Panc1 (cell line): ENCODE data around the gene HELT.

Experiments
- CTCF ChIP-seq: fragments of 450-650 bp; IDR thresholded peaks from 2 replicates; pipeline ENCODE4 v1.5.1; 2017; ENCODE audit warnings: mild to moderate bottlenecking
- REST ChIP-seq, 2 experiments: IDR thresholded peaks; 2 replicates each; pipeline ENCODE4 v1.6.1; 2011 to 2012; ENCODE audit warnings: low read depth in 2 of 2, control low read depth in 1 of 2, low read length in 1 of 2, mild to moderate bottlenecking in 1 of 2, moderate library complexity in 1 of 2; ENCODE audit not compliant: insufficient read depth in 1 of 2

GRCh38 chr4:185004562-185005218, 13.6 kb upstream of the HELT start:
- TF ChIP-seq CTCF (no peak), REST (IDR thresholded peaks at IDR 0.05; ENCODE audit: insufficient read depth in 1 of 2, low read depth in 2 of 2, low read length in 1 of 2) (no peak)
